PC-9 (cell line): ENCODE data around the gene RXRA.

Experiments used
- EZH2 ChIP-seq: fragments of 200-600 bp; sonication (generic); IDR thresholded peaks from 2 replicates; pipeline ENCODE4 v1.8.0; 2017; ENCODE audit warnings: antibody characterized with exemption, low read depth
- TF ChIP-seq, protein P1 (sequence below): fragments of 200-600 bp; sonication (generic); conservative IDR thresholded peaks from 2 replicates; pipeline ENCODE4 v1.6.1; 2017; ENCODE audit warnings: mixed run types, antibody characterized with exemption, mild to moderate bottlenecking, moderate library complexity

DNA sequence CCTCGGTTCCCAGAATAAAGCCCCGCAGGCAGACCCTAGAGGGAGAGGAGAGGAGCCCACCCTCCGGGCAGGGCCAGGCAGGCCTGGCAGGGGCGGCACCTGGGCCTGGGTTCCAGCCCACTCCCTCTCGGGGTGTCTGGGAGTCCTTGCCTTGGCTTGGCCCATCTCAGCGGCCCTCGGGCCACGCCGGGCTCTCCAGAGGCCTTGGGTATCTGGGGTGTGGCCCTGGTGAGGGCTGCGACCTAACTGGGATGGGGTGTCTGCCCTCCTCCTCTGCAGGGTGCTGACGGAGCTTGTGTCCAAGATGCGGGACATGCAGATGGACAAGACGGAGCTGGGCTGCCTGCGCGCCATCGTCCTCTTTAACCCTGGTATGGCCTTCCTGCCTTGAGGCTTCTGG is 105.4 kb downstream of the RXRA start:
- TF ChIP-seq, protein P1, sequence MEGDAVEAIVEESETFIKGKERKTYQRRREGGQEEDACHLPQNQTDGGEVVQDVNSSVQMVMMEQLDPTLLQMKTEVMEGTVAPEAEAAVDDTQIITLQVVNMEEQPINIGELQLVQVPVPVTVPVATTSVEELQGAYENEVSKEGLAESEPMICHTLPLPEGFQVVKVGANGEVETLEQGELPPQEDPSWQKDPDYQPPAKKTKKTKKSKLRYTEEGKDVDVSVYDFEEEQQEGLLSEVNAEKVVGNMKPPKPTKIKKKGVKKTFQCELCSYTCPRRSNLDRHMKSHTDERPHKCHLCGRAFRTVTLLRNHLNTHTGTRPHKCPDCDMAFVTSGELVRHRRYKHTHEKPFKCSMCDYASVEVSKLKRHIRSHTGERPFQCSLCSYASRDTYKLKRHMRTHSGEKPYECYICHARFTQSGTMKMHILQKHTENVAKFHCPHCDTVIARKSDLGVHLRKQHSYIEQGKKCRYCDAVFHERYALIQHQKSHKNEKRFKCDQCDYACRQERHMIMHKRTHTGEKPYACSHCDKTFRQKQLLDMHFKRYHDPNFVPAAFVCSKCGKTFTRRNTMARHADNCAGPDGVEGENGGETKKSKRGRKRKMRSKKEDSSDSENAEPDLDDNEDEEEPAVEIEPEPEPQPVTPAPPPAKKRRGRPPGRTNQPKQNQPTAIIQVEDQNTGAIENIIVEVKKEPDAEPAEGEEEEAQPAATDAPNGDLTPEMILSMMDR, result no peak
- TF ChIP-seq EZH2, result no peak
